Right cardiac atrium (tissue), 5 donors: Measurements from ENCODE around the gene GLDC. TPM values are rescaled to one million over a fixed set of nuclear protein-coding genes. Genes with fewer than 3 reads are reported as not detected.
"Not testable (repeated sequence)": the region's sequence is repeated elsewhere in the genome, so short reads cannot be mapped to it uniquely, and the experiment has no call there.

Experiments used
- ATAC-seq, 2 donors: fragments of 200-7000 bp; cut with Tn5 transposase; one replicate each; pipeline versions ENCODE4 v1.8.0 to v1.9.1; 2020; ENCODE audit warnings: moderate library complexity in 2 of 2, mild to moderate bottlenecking in 1 of 2
- DNase-seq, 3 donors: peaks; one replicate each; pipeline ENCODE4 v3.0.0-alpha.2; 2020
- H3K27ac ChIP-seq: one replicate; pipeline ENCODE4 v1.5.1; 2013; ENCODE audit warnings: mild to moderate bottlenecking, low read length, control low read depth, moderate library complexity
- H3K27me3 ChIP-seq: one replicate; pipeline ENCODE4 v1.6.1; 2013; ENCODE audit not compliant: control insufficient read depth, insufficient read depth
- H3K4me1 ChIP-seq: one replicate; pipeline ENCODE4 v1.6.1; 2013; ENCODE audit warnings: low read length; ENCODE audit not compliant: control insufficient read depth, insufficient read depth
- H3K4me3 ChIP-seq: one replicate; pipeline ENCODE4 v1.5.1; 2013; ENCODE audit warnings: low read length, control low read depth
- H3K9me3 ChIP-seq: one replicate; pipeline ENCODE4 v1.6.1; 2013; ENCODE audit warnings: low read length; ENCODE audit not compliant: control insufficient read depth
- WGBS: extraction: QIAGEN DNeasy Blood & Tissue Kit; methylation state at CpG from one replicate; pipeline ENCODE4 v1.1.7; 2013; 5-methylcytosine and 5-hydroxymethylcytosine counted together
- intact Hi-C, 4 donors: fragments of 100-400 bp; cut with DNase I; formaldehyde crosslinking; loops; one replicate each; pipeline versions ENCODE4 v1.11.0 to v1.14.0; 2022 to 2023
- polyA plus RNA-seq: library from polyadenylated mRNA; stranded (reverse); fragments of 200-250 nt; gene quantifications from one replicate; pipeline ENCODE4 v1.2.3, GENCODE V29; 2013
- total RNA-seq, 4 donors: library from RNA; stranded (reverse); fragmentation: NEBNext Ultra II Directional; extraction: Animal tissue kit (Norgen Biotek cat#: 25700); gene quantifications; one replicate each; pipeline ENCODE4 v1.2.1, GENCODE V29; 2021
- donor health status: healthy with polysubstance abuse.
- donor health status: DM: no; HTN: yes; CAD: no.
- donor health status: DM: no; HTN: no; CAD: no.
- donor health status: DM: no; HTN: yes; CAD: no; lungs with severe emphysema.
- donor health status: DM: yes; HTN: yes; CAD: no.

The GLDC gene
- total and polyA plus RNA-seq, 5 donors, result 0.26 to 0.65 (median 0.62) TPM

- no peak overlapping the region for H3K27ac ChIP-seq
- no peaks in the 10 kb centered on the region for H3K9me3 ChIP-seq
- ATAC-seq (no peak), DNase-seq (no peak)
- no peaks in the 10 kb centered on the region for H3K4me1 ChIP-seq
- no peaks in the 10 kb centered on the region for H3K27me3 ChIP-seq
- intact Hi-C loops, result no loop called here
- H3K4me3 ChIP-seq, result no peak overlapping the region
- WGBS, result 71% methylated on average over 3 of the region's 3 CpGs
Observed at GRCh38 chr9:6639622-6640021, 5.9 kb downstream of the GLDC start.

- intact Hi-C loops, result no loop called here
- Histone ChIP-seq H3K27ac (no peak overlapping the region), H3K27me3 (no peaks in the 10 kb centered on the region), H3K9me3 (no peaks in the 10 kb centered on the region), H3K4me1 (no peaks in the 10 kb centered on the region), H3K4me3 (no peak overlapping the region)
- ATAC-seq (no peak), DNase-seq (no peak)
- WGBS, result 89% methylated on average over 7 of the region's 7 CpGs
Observed at GRCh38 chr9:6634444-6634843, 11.1 kb downstream of the GLDC start.

- WGBS, result 73% methylated on average over 3 of the region's 3 CpGs
Observed at GRCh38 chr9:6633378-6633777, 12.2 kb downstream of the GLDC start.

GRCh38 chr9:6632516-6633183, 12.9 kb downstream of the GLDC start:
- DNase-seq, result no peak
- Histone ChIP-seq H3K27me3 (peaks cover 4% of the 10 kb centered on the region), H3K4me1 (no peaks in the 10 kb centered on the region), H3K4me3 (no peak overlapping the region), H3K9me3 (no peaks in the 10 kb centered on the region), H3K27ac (no peak overlapping the region)
- ATAC-seq, result no peak
- intact Hi-C loops, result no loop called here
- 81% methylated on average over 19 of the region's 19 CpGs for WGBS

More at GRCh38 chr9:6633378-6633777, 12.2 kb downstream of the GLDC start:
- Histone ChIP-seq H3K4me3 (no peak overlapping the region), H3K27ac (no peak overlapping the region), H3K9me3 (no peaks in the 10 kb centered on the region), H3K27me3 (no peaks in the 10 kb centered on the region), H3K4me1 (no peaks in the 10 kb centered on the region)
- DNase-seq (no peak), ATAC-seq (no peak)
- intact Hi-C loops, result no loop called here

- Histone ChIP-seq H3K27ac (no peak overlapping the region), H3K27me3 (peaks cover 4% of the 10 kb centered on the region), H3K4me1 (no peaks in the 10 kb centered on the region), H3K9me3 (no peaks in the 10 kb centered on the region), H3K4me3 (no peak overlapping the region)
- intact Hi-C loops, result no loop called here
- DNase-seq (no peak), ATAC-seq (no peak)
- 72% methylated on average over 4 of the region's 4 CpGs for WGBS
Observed at GRCh38 chr9:6631207-6631512, 14.4 kb downstream of the GLDC start.

- Histone ChIP-seq H3K4me3 (no peak overlapping the region), H3K27ac (no peak overlapping the region), H3K4me1 (no peaks in the 10 kb centered on the region), H3K27me3 (peaks cover 4% of the 10 kb centered on the region), H3K9me3 (no peaks in the 10 kb centered on the region)
- DNase-seq (no peak), ATAC-seq (no peak)
- intact Hi-C loops, result no loop called here
- WGBS, result 85% methylated on average over 11 of the region's 11 CpGs
Observed at GRCh38 chr9:6630502-6631206, 14.9 kb downstream of the GLDC start.

- Histone ChIP-seq H3K4me1 (no peaks in the 10 kb centered on the region), H3K27me3 (peaks cover 4% of the 10 kb centered on the region), H3K27ac (no peak overlapping the region), H3K4me3 (no peak overlapping the region), H3K9me3 (no peaks in the 10 kb centered on the region)
- intact Hi-C loops, result no loop called here
- no peak for ATAC-seq
- no peak for DNase-seq
- 84% methylated on average over 2 of the region's 2 CpGs for WGBS
Observed at GRCh38 chr9:6628704-6629103, 16.8 kb downstream of the GLDC start.

- H3K4me1 ChIP-seq, result no peaks in the 10 kb centered on the region
- no peak overlapping the region for H3K4me3 ChIP-seq
- peaks cover 4% of the 10 kb centered on the region for H3K27me3 ChIP-seq
- no peak for ATAC-seq
- H3K27ac ChIP-seq, result no peak overlapping the region
- 89% methylated on average over 2 of the region's 2 CpGs for WGBS
- intact Hi-C loops, result no loop called here
- DNase-seq, result no peak
- no peaks in the 10 kb centered on the region for H3K9me3 ChIP-seq
Observed at GRCh38 chr9:6625363-6625762, 20.2 kb downstream of the GLDC start.

- H3K9me3 ChIP-seq, H3K27ac ChIP-seq, ATAC-seq, H3K27me3 ChIP-seq, H3K4me1 ChIP-seq, H3K4me3 ChIP-seq, intact Hi-C loops: not testable (repeated sequence)
- WGBS, result 96% methylated on average over 29 of the region's 29 CpGs
- DNase-seq, result peak in 1 of 3 donors; percentile 56
Observed at GRCh38 chr9:6622784-6623183, 22.7 kb downstream of the GLDC start.

GRCh38 chr9:6620796-6621195, 24.7 kb downstream of the GLDC start:
- no peak overlapping the region for H3K4me3 ChIP-seq
- H3K9me3 ChIP-seq, result no peaks in the 10 kb centered on the region
- H3K4me1 ChIP-seq, result no peaks in the 10 kb centered on the region
- 86% methylated on average over 5 of the region's 5 CpGs for WGBS
- intact Hi-C loops, result no loop called here
- ATAC-seq (no peak), DNase-seq (no peak)
- no peak overlapping the region for H3K27ac ChIP-seq
- H3K27me3 ChIP-seq, result no peaks in the 10 kb centered on the region

GRCh38 chr9:6620353-6620752, 25.2 kb downstream of the GLDC start:
- intact Hi-C loops, result no loop called here
- 83% methylated on average over 3 of the region's 3 CpGs for WGBS

More at GRCh38 chr9:6620353-6620752, 25.2 kb downstream of the GLDC start:
- no peaks in the 10 kb centered on the region for H3K27me3 ChIP-seq
- no peak overlapping the region for H3K4me3 ChIP-seq
- DNase-seq, result no peak
- no peak overlapping the region for H3K27ac ChIP-seq
- H3K9me3 ChIP-seq, result no peaks in the 10 kb centered on the region
- no peaks in the 10 kb centered on the region for H3K4me1 ChIP-seq
- no peak for ATAC-seq
